ENCODE data around the gene LRRC49. TPM values are rescaled to one million over a fixed set of nuclear protein-coding genes. Genes with fewer than 3 reads are reported as not detected.

LRRC49 gene
- total RNA-seq, 1 experiment from 2014 or later = 7.4 TPM

- no peak for TF ChIP-seq REST (IDR thresholded peaks at IDR 0.05; ENCODE audit: low read depth)
These were observed 163.5 kb downstream of the LRRC49 start (continued) for GRCh38 chr15:71056111-71056510.

- H3K9me3 ChIP-seq (ENCODE audit: control insufficient read depth in 1 of 2, insufficient read depth in 1 of 2, low read depth in 1 of 2, low read length in 2 of 2) = peaks cover 0 to 3% of the 10 kb centered on the region in 2 experiments; a peak in 1 of 4 replicates
- H4K20me1 ChIP-seq (ENCODE audit: insufficient read depth) = no peaks in the 10 kb centered on the region
- no peaks in the 10 kb centered on the region for H3K79me2 ChIP-seq (ENCODE audit: insufficient read depth, low read length)
- H2AFZ ChIP-seq (ENCODE audit: low read depth, low read length, poor library complexity, severe bottlenecking) = no peak overlapping the region
- no peak overlapping the region for H3K27ac ChIP-seq (ENCODE audit: low read depth, low read length)
- no peaks in the 10 kb centered on the region for H3K27me3 ChIP-seq (ENCODE audit: insufficient read depth, low read length)
- BruUV-seq (replicated peaks) = no TSS peak
- intact Hi-C loops (cut with micrococcal nuclease) = no loop called here
- TF ChIP-seq ATF3 (IDR thresholded peaks at IDR 0.05) = no peak
- no peak for TF ChIP-seq EGR1 (IDR thresholded peaks at IDR 0.05; ENCODE audit: low read depth)
- TF ChIP-seq SIN3A (IDR thresholded peaks at IDR 0.05; ENCODE audit: low read depth) = no peak
- no peak for TF ChIP-seq ZNF274 (IDR thresholded peaks at IDR 0.05; ENCODE audit: low read depth, low read length)
- TF ChIP-seq CBX3 (IDR thresholded peaks at IDR 0.05; ENCODE audit: low read depth) = no peak
- no peak for TF ChIP-seq POLR2AphosphoS5 (IDR thresholded peaks at IDR 0.05; ENCODE audit: low read depth, low read length)
- no peak for TF ChIP-seq RAD21 (IDR thresholded peaks at IDR 0.05; ENCODE audit: low read depth)
- TF ChIP-seq REST (IDR thresholded peaks at IDR 0.05; ENCODE audit: low read depth) = no peak
- TF ChIP-seq MAX (IDR thresholded peaks at IDR 0.05) = no peak
- no peak for TF ChIP-seq SP1 (IDR thresholded peaks at IDR 0.05; ENCODE audit: low read depth)
- TF ChIP-seq TCF7L2 (IDR thresholded peaks at IDR 0.05; ENCODE audit: borderline replicate concordance, extremely low read depth, insufficient read depth, insufficient read length) = no peak
- TF ChIP-seq CTCF (IDR thresholded peaks at IDR 0.05 in 2 of 3, conservative IDR thresholded peaks at IDR 0.05 in 1 of 3; ENCODE audit: borderline replicate concordance in 1 of 3, insufficient read depth in 1 of 3, low read depth in 2 of 3, low read length in 2 of 3) = no peak
- TF ChIP-seq CEBPB (IDR thresholded peaks at IDR 0.05; ENCODE audit: low read depth) = no peak
- no peak for TF ChIP-seq FOSL1 (IDR thresholded peaks at IDR 0.05; ENCODE audit: low read depth)
- TF ChIP-seq SRF (IDR thresholded peaks at IDR 0.05; ENCODE audit: low read depth) = no peak
- CTCF ChIA-PET = no interaction called here
- no peaks in the 10 kb centered on the region for H3K9me2 ChIP-seq (ENCODE audit: insufficient read depth)
- RAD21 ChIA-PET (ENCODE audit: low non-redundant PET in 1 of 2, low total read pairs in 2 of 2, uncharacterized antibody in 2 of 2, unreplicated experiment in 2 of 2) = no interaction called here
- ATAC-seq (no peak), DNase-seq (ENCODE audit: low read depth, low spot score) (no peak)
- H3K9ac ChIP-seq (ENCODE audit: low read length) = no peak overlapping the region
- POLR2A ChIA-PET = no interaction called here
- no peak overlapping the region for H3K4me3 ChIP-seq (replicated peaks in 1 of 2; ENCODE audit: low read depth in 1 of 2, low read length in 2 of 2)
- H3K4me1 ChIP-seq (ENCODE audit: control insufficient read depth in 1 of 2, insufficient read depth in 2 of 2, low read length in 2 of 2) = peaks cover 0 to 4% of the 10 kb centered on the region in 2 experiments; a peak in 2 of 4 replicates
- no peaks in the 10 kb centered on the region for H3K36me3 ChIP-seq (ENCODE audit: control insufficient read depth in 1 of 2, insufficient read depth in 2 of 2, low read length in 2 of 2)
- H3K4me2 ChIP-seq (ENCODE audit: low read length) = no peak overlapping the region
These were observed 164.5 kb downstream of the LRRC49 start for GRCh38 chr15:71057143-71057542.
